Mononuclear cell (primary cell): Measurements from ENCODE around the gene MYH11. TPM values are rescaled to one million over a fixed set of nuclear protein-coding genes. Genes with fewer than 3 reads are reported as not detected.

Experiments
- H3K27me3 ChIP-seq: 2 replicates; pipeline ENCODE4 v1.6.0; 2011; ENCODE audit warnings: low read length, control low read depth; ENCODE audit not compliant: insufficient read depth
- H3K4me1 ChIP-seq: 2 replicates; pipeline ENCODE4 v1.5.1; 2011; ENCODE audit warnings: mild to moderate bottlenecking, low read length, control low read depth; ENCODE audit not compliant: insufficient read depth
- H3K4me3 ChIP-seq: 2 replicates; pipeline ENCODE4 v1.5.1; 2011; ENCODE audit warnings: mild to moderate bottlenecking, low read length, moderate library complexity
- H3K9me3 ChIP-seq: 2 replicates; pipeline ENCODE4 v1.5.1; 2011; ENCODE audit warnings: low read depth, mild to moderate bottlenecking, control low read depth, low read length
- total RNA-seq: library from RNA; depleted of rRNA; stranded (reverse); fragments of >200 nt; gene quantifications from one replicate; pipeline ENCODE4 v1.2.3, GENCODE V29; 2012

Gene MYH11
- total RNA-seq, 1 donor: 0.10 TPM

DNA sequence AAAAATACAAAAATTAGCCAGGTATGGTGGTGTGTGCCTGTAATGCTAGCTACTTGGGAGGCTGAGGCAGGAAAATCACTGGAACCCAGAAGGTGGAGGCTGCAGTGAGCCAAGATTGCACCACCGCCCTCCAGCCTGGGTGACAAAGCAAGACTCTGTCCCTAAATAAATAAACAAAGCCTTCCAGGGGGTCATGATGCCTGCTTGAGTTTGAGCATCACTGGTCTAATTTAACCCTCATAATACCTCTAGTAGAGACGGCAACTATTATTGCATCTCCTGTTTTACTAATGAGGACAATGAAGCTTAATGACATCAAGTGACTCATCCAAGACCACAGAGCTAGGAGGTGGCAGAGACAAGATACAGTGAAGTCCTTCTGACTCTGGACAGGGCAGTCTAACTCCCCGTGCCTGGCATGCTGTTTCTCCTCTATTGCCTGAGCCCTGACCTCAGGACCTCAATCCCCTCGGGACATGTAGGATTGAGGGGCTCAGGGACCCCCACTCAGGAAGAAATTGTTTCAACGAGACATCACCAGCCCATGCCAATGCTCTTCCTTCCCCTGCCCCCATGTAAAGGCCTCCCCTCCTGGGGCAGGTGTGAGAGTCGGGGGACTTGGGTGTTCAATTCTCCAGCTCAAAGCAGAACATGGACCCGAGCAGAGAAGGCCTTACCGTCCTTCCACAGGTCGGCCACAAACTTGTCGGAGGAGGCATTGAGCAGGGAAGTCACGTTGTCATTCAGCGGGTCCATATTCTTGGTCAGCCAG is 103.9 kb downstream of the MYH11 start:
- H3K27me3 ChIP-seq: no peaks in the 10 kb centered on the region
- H3K9me3 ChIP-seq: no peaks in the 10 kb centered on the region
- no peaks in the 10 kb centered on the region for H3K4me1 ChIP-seq
- no peak overlapping the region for H3K4me3 ChIP-seq

DNA sequence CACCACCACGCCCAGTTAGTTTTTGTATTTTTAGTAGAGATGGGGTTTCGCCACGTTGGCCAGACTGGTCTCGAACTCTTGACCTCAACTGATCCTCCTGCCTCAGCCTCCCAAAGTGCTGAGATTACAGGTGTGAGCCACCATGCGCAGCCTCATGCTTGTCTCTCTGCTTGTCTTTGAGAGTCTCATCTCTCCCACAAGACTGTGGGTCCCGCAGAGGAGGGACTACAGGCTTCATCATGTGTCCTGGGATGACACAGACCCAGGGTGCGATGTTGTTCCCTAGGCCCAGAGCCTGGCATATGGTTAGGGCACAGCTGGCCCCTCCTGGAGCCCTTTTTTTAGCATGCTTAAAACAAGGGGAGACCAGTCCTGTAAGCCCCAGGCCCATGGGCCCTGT is 104.9 kb downstream of the MYH11 start:
- Histone ChIP-seq H3K9me3 (no peaks in the 10 kb centered on the region), H3K4me1 (no peaks in the 10 kb centered on the region), H3K4me3 (no peak overlapping the region), H3K27me3 (no peaks in the 10 kb centered on the region)

DNA sequence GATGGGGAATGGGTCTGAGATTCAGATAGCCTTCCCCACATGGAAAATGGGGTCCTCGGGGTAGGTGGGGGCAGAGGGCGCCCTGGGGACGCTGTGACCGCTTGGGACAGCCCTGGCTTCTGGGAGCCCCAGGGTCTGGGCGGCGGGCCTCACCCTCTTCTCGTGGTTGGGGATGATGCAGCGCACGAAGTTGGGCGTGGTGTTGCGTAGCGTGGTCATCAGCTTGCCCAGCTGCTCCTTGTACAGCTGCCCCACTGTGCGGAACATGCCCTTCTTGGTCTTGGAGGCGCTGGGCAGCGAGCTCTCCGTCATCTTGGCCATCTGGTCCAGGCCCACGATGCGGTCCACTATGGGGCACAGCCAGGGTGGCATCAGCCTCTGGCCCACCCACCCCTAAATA is 106.8 kb downstream of the MYH11 start:
- H3K27me3 ChIP-seq: no peaks in the 10 kb centered on the region
- no peak overlapping the region for H3K4me3 ChIP-seq
- H3K9me3 ChIP-seq: no peaks in the 10 kb centered on the region
- H3K4me1 ChIP-seq: no peaks in the 10 kb centered on the region

DNA sequence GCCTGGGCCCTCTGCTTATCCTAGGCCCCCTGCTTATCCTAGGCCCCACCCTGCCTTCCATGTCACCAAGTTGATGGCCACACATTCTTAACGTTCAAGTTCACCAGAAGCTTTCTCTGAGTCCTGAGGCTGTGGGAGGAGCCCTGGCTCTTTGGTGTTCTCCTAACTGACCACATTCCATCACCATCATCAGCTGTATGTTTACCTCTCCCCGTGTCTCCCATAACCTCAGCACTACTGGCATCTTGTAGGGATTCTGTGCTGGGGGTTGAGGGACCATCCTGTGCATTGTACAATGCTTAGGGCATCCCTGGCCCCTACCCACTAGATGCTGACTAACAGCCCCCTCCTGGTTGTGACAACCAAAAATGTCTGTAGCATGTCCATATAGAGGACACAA is 107.5 kb downstream of the MYH11 start:
- Histone ChIP-seq H3K27me3 (no peaks in the 10 kb centered on the region), H3K4me3 (no peak overlapping the region), H3K9me3 (no peaks in the 10 kb centered on the region), H3K4me1 (no peaks in the 10 kb centered on the region)

DNA sequence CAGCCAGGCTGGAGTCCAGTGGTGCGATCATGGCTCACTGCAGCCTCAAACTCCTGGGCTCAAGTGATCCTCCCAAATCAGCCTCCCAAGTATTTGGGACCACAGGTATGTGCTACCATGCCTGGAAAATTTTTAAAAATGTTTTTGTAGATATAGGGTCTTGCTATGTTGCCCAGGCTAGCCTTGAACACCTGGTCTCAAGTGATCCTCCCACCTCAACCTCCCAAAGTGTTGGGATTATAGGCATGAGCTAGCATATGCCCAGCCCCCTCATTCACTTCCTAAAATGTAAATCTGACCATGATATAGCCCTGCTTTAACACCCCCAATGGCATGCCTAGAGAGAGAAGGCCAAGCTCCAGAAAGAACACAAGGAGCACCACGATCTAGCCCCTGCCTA is 108.2 kb downstream of the MYH11 start:
- Histone ChIP-seq H3K9me3 (no peaks in the 10 kb centered on the region), H3K4me1 (no peaks in the 10 kb centered on the region), H3K4me3 (no peak overlapping the region), H3K27me3 (no peaks in the 10 kb centered on the region)

DNA sequence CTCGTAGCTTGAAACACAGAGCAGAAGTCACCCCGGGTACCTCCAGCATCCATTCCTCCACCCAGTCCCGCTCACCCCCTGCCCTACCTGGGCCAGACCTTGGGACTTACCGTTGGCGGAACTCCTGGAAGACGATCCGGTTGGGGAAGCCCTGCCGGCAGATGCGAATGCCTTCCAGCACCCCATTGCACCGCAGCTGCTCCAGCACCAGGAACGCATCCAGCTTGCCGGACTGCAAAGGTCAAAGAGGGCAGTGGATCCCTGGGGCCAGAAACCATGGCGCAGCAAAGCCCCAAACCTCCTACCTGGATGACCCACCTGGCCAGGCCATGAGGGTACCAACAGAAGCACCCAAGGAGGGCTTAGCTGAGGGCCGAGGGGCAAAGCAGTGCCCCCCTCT is 108.9 kb downstream of the MYH11 start:
- Histone ChIP-seq H3K27me3 (no peaks in the 10 kb centered on the region), H3K4me3 (no peak overlapping the region), H3K9me3 (no peaks in the 10 kb centered on the region), H3K4me1 (no peaks in the 10 kb centered on the region)

DNA sequence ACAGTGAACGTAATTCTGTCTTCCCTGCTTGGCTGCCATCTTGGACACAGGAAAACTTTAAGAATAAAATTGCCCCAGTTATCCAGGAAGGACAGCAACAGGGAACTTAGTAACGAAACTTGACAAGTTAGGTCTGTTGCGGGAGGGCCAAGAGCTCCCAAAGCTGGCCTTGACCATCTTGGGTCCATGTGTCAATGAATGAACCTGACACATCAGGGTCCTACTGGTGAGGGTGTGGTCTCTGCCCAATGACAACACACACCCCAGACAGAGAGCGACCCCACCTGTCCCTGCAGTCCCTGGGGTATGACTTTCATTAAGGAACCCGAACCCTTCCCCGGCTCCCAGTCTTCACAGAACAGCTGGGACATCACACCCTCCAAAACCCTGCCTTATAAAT is 110.5 kb downstream of the MYH11 start:
- no peaks in the 10 kb centered on the region for H3K4me1 ChIP-seq
- H3K4me3 ChIP-seq: no peak overlapping the region
- H3K27me3 ChIP-seq: no peaks in the 10 kb centered on the region
- H3K9me3 ChIP-seq: no peaks in the 10 kb centered on the region

DNA sequence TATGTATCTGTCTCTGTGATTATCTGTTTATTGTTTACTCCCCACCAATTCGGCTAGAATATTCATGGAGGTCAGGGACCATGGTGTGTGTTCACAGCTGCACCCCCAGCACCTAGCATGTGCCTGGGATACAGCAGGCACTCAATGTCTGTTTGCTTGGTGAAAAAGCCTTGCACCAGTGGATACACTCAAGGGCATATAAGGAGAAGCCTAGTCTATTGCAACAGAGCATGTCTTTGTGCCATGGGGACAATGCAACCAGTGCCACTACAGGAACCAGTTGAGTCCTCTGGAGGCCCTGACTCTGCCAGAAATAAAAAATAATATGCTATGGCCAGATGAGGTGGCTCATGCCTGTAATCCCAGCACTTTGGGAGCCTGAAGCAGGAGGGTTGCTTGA is 113.2 kb downstream of the MYH11 start:
- H3K4me3 ChIP-seq: no peak overlapping the region
- H3K9me3 ChIP-seq: no peaks in the 10 kb centered on the region
- no peaks in the 10 kb centered on the region for H3K27me3 ChIP-seq
- no peaks in the 10 kb centered on the region for H3K4me1 ChIP-seq

DNA sequence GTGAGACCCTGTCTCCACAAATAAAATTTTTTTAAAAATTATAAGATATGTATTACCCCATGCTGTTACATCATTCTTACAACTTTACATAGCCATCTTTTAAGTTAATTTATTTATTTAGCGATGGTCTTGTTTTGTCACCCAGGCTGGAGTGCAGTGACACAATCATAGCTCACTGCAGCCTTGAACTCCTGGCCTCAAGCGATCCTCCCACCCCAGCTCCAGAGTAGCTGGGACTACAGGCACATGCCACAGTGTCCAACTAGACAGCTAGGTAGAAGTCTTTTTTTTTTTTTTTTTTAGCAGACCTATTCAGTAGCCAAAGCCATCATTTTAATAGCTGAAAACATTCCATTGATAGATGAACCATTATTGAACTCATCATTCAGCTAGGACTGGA is 114.1 kb downstream of the MYH11 start:
- Histone ChIP-seq H3K4me1 (no peaks in the 10 kb centered on the region), H3K9me3 (no peaks in the 10 kb centered on the region), H3K27me3 (no peaks in the 10 kb centered on the region), H3K4me3 (no peak overlapping the region)

DNA sequence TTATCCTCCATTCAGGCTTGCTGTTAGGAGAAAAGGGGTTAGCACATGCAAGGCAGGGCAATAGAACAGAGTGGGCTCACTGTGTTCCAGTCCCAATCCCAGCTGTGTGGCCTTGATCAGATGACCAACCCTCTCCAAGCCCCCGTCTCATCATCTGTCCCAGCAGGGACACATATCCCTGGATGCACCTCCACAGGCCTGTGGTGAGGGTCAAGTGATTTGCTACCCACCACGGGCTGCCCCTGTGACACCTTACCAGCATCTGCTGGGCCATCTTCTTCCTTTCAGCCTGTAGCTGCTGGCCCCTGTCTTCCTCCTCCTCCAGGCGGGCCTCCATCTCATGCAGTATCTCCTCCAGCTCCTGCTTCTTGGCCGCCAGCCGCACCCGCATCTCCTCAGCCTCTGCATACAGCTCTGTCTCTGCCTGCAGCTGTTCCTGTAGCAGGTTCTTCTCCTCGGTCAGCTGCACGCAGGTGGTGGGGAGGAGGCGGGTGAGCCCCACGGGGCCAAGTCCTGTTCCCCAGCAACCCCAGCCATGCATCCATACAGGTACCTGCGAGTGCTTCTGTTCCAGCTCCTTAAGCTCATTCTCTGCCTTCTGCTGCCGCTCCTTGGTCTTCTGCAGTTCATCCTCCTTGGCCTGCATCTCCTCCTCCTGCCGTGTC is 115.5 kb downstream of the MYH11 start:
- Histone ChIP-seq H3K4me1 (no peaks in the 10 kb centered on the region), H3K4me3 (no peak overlapping the region), H3K9me3 (no peaks in the 10 kb centered on the region), H3K27me3 (no peaks in the 10 kb centered on the region)

DNA sequence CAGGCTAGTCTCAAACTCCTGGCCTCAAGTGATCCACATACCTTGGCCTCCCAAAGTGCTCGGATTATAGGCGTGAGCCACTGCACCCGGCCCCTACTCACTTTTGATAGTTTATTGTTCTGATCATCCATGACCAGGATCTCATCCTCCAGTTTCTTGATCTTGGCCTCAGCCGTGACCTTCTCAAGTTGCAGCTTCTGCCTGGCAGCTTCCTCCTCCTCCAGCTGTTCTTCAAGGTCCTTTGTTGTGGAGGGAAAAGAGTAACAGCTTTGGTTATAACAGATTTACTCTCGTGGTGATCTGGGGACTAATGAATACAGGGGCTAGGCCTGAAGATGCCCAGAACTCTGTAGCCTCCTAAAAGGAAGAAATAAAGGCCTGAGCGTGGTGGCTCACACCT is 116.9 kb downstream of the MYH11 start:
- no peaks in the 10 kb centered on the region for H3K4me1 ChIP-seq
- no peaks in the 10 kb centered on the region for H3K9me3 ChIP-seq
- no peaks in the 10 kb centered on the region for H3K27me3 ChIP-seq
- no peak overlapping the region for H3K4me3 ChIP-seq

DNA sequence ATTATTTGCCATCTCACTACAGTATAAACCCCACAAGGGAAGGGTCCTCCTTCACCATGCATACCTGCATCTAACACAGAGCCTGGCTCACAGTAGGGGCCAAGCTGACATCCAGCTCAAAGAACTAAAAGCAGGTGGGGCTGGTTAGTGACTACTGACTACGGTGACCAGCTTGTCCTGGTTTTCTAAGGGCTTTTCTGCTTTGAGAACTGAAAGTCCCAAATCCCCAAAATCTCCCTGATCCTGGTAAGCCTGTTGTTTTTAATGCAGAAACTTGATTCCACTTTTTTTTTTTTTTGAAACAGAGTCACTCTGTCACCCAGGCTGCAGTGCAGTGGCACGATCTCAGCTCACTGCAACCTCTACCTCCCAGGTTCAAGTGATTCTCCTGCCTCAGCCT is 117.4 kb downstream of the MYH11 start:
- Histone ChIP-seq H3K27me3 (no peaks in the 10 kb centered on the region), H3K4me1 (no peaks in the 10 kb centered on the region), H3K4me3 (no peak overlapping the region), H3K9me3 (no peaks in the 10 kb centered on the region)

DNA sequence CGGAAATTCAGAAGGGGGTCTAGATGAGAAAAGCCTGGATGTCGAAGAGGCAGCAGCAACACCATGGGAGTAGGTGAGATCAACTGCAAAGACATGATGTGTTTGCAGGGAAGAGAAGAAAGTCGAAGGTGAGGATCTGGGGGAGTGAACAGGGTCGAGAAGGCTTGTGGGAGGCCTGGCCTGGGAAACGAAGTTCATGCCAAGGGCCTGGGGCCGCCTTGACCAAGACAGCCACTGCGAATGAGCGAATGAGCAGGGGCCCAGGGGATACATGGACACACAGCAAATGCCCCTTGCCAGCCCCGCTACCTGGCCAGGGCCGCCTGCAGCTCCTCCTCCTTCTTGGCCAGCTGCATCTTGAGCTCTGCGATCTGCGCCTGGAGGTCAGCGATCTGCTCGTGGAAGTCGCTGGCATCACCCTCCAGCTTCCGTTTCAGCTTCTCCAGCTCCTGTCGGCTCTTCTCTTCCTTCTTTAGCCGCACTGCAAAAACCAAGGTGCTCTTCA is 119.6 kb downstream of the MYH11 start:
- no peaks in the 10 kb centered on the region for H3K9me3 ChIP-seq

DNA sequence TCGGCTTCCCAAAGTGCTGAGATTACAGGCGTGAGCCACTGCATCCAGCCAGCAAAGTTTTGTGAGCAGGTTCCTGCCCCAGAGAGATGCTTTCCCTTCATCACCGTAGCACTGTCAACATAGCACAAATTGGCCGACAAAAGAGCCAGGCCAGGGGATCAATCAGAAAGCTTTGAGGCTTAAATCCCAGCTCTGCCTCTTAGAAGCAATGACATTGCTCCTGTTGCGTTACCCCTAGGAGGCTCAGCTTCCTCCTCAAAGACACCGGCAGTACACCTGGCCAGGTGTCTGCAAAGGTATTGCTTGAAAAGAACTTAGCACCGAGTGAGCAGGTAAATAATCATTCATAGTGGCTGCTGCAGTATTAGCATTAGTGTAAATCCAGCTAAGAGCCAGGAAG is 120.3 kb downstream of the MYH11 start:
- Histone ChIP-seq H3K9me3 (no peaks in the 10 kb centered on the region), H3K27me3 (no peaks in the 10 kb centered on the region), H3K4me1 (no peaks in the 10 kb centered on the region), H3K4me3 (no peak overlapping the region)

More for the DNA sequence above, 119.6 kb downstream of the MYH11 start:
- no peaks in the 10 kb centered on the region for H3K4me1 ChIP-seq
- H3K4me3 ChIP-seq: no peak overlapping the region
- H3K27me3 ChIP-seq: no peaks in the 10 kb centered on the region

DNA sequence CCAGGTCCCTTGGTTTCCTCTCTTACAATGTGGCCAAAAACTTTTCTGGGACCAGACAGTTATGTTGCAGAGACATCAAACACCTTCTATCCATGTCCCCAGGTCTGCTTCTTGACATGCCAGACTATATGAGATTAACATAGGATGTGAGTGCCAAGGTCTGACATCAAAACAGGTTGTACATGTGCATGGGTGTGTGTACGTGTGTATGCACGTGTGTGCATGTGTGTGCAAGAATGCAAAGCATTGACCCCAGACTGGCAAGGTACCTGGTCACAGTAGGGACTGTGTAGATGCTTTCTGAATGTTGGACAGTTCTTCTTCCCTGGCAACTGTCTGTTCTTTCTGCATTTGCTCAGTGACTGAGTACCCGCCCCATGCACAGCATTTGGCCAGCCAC is 121.2 kb downstream of the MYH11 start:
- Histone ChIP-seq H3K4me1 (no peaks in the 10 kb centered on the region), H3K27me3 (no peaks in the 10 kb centered on the region), H3K4me3 (no peak overlapping the region), H3K9me3 (no peaks in the 10 kb centered on the region)

DNA sequence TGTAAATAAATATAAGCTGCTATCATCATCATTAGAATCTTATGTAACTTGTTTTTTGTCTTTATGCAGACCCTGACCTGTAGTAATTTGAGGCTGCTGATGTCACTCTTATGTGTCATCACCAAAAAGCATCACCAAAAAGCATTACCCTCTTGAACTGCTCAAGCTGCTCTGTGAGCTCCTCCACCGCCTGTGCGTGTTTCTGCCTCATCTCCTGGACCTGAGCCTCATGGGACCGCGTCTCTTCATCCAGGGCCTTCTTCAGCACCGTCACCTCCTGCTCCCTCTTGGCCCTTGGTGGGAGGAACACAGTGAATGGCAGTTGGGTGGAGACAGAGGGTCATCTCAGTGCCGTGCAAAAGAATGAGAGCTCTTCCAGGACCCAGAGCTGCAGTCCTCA is 124.4 kb downstream of the MYH11 start:
- H3K4me3 ChIP-seq: no peak overlapping the region
- H3K9me3 ChIP-seq: no peaks in the 10 kb centered on the region
- no peaks in the 10 kb centered on the region for H3K27me3 ChIP-seq
- H3K4me1 ChIP-seq: no peaks in the 10 kb centered on the region
